ENCODE results near the gene MAMDC2.

Gene MAMDC2

DNA sequence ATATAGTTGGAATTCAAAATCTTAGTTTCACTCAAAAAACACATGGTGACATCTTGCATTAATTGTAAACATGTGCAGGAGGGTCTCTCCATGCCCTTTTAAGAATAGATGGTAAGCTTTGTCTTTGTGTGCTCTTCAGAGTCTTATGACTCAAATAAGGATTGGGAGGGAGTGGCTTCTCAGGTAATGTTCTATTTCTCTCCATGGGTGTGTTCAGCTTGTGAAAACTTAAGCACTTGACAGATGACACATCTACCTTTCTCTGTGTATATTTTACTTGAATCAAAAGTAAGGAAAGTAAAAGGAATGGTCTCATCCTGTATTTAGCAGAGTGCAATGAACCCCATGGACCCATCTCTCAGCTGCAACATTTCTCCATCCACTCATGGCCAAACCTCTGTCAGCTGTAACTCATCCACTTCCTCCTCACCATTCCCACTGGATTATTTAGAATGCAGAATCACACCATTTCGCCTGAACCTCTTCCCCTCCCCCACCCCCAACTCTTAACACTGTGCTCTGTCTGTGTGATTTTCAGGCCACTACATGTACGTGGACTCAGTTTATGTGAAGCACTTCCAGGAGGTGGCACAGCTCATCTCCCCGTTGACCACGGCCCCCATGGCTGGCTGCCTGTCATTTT, 82.1 kb downstream of the MAMDC2 start:
- Histone ChIP-seq H2BK15ac (replicated peaks; ENCODE audit: low read depth) (no peak overlapping the region), H3K56ac (ENCODE audit: low read length) (no peak overlapping the region), H3K79me1 (ENCODE audit: low read length) (no peaks in the 10 kb centered on the region), H3K79me2 (ENCODE audit: control insufficient read depth, insufficient read depth, low read length) (no peaks in the 10 kb centered on the region), H4K8ac (ENCODE audit: low read depth, low read length) (no peak overlapping the region), H4K5ac (ENCODE audit: low read length) (no peak overlapping the region), H3K18ac (ENCODE audit: low read length) (no peak overlapping the region), H3K9ac (ENCODE audit: low read length) (no peak overlapping the region), H3K27me3 (ENCODE audit: insufficient read depth, low read length, poor library complexity) (no peaks in the 10 kb centered on the region), H3K23ac (ENCODE audit: low read length) (no peak overlapping the region), H3K27ac (ENCODE audit: low read depth, low read length) (no peak overlapping the region), H3K4me2 (ENCODE audit: low read length) (no peak overlapping the region), H3K4me1 (ENCODE audit: control insufficient read depth, low read depth, low read length) (no peaks in the 10 kb centered on the region), H2AK5ac (ENCODE audit: low read length) (no peak overlapping the region), H2BK120ac (ENCODE audit: low read depth, low read length) (no peak overlapping the region), H2BK5ac (ENCODE audit: low read length) (no peak overlapping the region), H3K4me3 (ENCODE audit: low read length) (no peak overlapping the region), H3K36me3 (ENCODE audit: control insufficient read depth, insufficient read depth, low read length) (no peaks in the 10 kb centered on the region), H3K4ac (ENCODE audit: low read depth, low read length) (no peak overlapping the region)
- DNase-seq = no peak
- WGBS (ENCODE audit: extremely low coverage, insufficient coverage, low lambda C conversion rate) = no CpG with 5 or more reads among the region's 4 CpGs

DNA sequence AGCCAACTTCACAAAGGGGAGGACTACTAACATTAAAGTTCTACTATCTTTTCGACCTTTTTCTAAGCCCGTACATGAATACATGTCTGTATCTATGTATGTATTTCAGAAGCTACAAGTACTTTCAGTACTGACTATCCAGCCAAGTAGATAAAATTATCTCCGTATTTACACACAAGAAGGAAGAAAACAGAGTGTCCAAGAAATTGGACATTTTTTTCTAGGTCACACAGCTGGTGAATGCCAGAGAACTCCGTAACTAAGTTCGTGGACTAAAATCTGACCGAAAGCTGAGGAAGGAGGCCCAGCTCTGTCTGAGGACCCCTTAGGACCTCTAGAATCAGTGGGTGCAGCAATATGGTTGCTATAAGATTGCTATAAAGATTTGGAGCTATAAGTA, 83.4 kb downstream of the MAMDC2 start:
- H3K4ac ChIP-seq (ENCODE audit: low read depth, low read length) = no peak overlapping the region
- no peaks in the 10 kb centered on the region for H3K27me3 ChIP-seq (ENCODE audit: insufficient read depth, low read length, poor library complexity)
- H2AK5ac ChIP-seq (ENCODE audit: low read length) = no peak overlapping the region

DNA sequence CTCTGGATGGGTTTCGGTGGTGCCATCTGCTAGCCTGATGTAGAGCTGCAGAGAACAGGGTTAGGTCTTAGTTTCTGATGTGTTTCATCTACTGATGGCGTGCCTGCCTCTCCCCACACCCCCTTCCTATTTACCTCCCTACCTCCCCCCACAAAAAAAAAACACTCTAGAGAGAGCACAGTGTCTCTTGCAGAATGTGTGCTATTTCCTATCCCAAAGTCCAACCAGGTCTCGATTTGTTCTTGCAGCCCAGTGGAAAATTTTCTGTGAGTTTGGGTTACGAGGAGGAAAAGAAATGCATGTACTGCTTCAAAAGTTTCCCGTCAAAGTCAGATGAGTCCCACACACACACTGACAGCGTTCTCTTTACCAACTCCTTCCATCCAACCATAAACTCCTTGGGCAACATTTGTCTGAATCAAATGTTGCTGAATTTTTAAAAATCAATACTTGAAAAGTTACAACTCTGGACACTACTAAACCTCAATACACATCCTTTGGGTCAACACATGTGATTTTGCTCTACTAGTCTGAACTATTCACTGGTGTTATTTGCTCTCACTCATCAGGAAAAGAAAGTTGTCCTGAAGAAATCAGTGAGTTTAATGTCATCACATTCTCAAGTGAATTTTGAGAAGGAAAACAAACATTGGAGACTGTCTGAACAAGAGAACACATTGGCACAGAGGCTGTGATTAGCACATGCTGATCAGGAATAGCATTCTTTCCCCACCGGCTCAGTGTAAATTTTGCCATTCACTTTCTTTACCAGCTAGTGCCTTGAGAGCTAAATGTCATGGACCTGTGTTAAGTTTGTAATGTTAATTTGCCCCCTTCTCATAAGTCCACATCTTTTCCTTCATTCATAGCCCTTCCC, 84.1 kb downstream of the MAMDC2 start:
- no peak overlapping the region for H2BK120ac ChIP-seq (ENCODE audit: low read depth, low read length)
- no peak overlapping the region for H3K9ac ChIP-seq (ENCODE audit: low read length)
- H3K4me3 ChIP-seq (ENCODE audit: low read length) = no peak overlapping the region
- H3K56ac ChIP-seq (ENCODE audit: low read length) = no peak overlapping the region
- H3K4me1 ChIP-seq (ENCODE audit: control insufficient read depth, low read depth, low read length) = no peaks in the 10 kb centered on the region
- no peak overlapping the region for H3K4ac ChIP-seq (ENCODE audit: low read depth, low read length)
- no peak overlapping the region for H4K8ac ChIP-seq (ENCODE audit: low read depth, low read length)
- H3K36me3 ChIP-seq (ENCODE audit: control insufficient read depth, insufficient read depth, low read length) = no peaks in the 10 kb centered on the region
- H2BK5ac ChIP-seq (ENCODE audit: low read length) = no peak overlapping the region
- H3K27ac ChIP-seq (ENCODE audit: low read depth, low read length) = no peak overlapping the region
- no peak overlapping the region for H4K5ac ChIP-seq (ENCODE audit: low read length)
- no peak overlapping the region for H3K4me2 ChIP-seq (ENCODE audit: low read length)
- no peak overlapping the region for H3K23ac ChIP-seq (ENCODE audit: low read length)
- no peaks in the 10 kb centered on the region for H3K27me3 ChIP-seq (ENCODE audit: insufficient read depth, low read length, poor library complexity)
- no peaks in the 10 kb centered on the region for H3K79me1 ChIP-seq (ENCODE audit: low read length)
- no CpG with 5 or more reads among the region's 7 CpGs for WGBS (ENCODE audit: extremely low coverage, insufficient coverage, low lambda C conversion rate)
- no peak overlapping the region for H3K18ac ChIP-seq (ENCODE audit: low read length)
- H2AK5ac ChIP-seq (ENCODE audit: low read length) = no peak overlapping the region
- DNase-seq = no peak
- H2BK15ac ChIP-seq (replicated peaks; ENCODE audit: low read depth) = no peak overlapping the region
- no peaks in the 10 kb centered on the region for H3K79me2 ChIP-seq (ENCODE audit: control insufficient read depth, insufficient read depth, low read length)

More for the DNA sequence above, 83.4 kb downstream of the MAMDC2 start:
- Histone ChIP-seq H3K27ac (ENCODE audit: low read depth, low read length) (no peak overlapping the region), H3K9ac (ENCODE audit: low read length) (no peak overlapping the region), H3K4me1 (ENCODE audit: control insufficient read depth, low read depth, low read length) (no peaks in the 10 kb centered on the region), H2BK5ac (ENCODE audit: low read length) (no peak overlapping the region), H4K5ac (ENCODE audit: low read length) (no peak overlapping the region), H3K56ac (ENCODE audit: low read length) (no peak overlapping the region), H3K79me1 (ENCODE audit: low read length) (no peaks in the 10 kb centered on the region), H3K4me3 (ENCODE audit: low read length) (no peak overlapping the region), H4K8ac (ENCODE audit: low read depth, low read length) (no peak overlapping the region), H2BK120ac (ENCODE audit: low read depth, low read length) (no peak overlapping the region), H2BK15ac (replicated peaks; ENCODE audit: low read depth) (no peak overlapping the region), H3K79me2 (ENCODE audit: control insufficient read depth, insufficient read depth, low read length) (no peaks in the 10 kb centered on the region), H3K23ac (ENCODE audit: low read length) (no peak overlapping the region), H3K36me3 (ENCODE audit: control insufficient read depth, insufficient read depth, low read length) (no peaks in the 10 kb centered on the region), H3K18ac (ENCODE audit: low read length) (no peak overlapping the region), H3K4me2 (ENCODE audit: low read length) (no peak overlapping the region)
- WGBS (ENCODE audit: extremely low coverage, insufficient coverage, low lambda C conversion rate) = no CpG with 5 or more reads among the region's 6 CpGs
- no peak for DNase-seq

DNA sequence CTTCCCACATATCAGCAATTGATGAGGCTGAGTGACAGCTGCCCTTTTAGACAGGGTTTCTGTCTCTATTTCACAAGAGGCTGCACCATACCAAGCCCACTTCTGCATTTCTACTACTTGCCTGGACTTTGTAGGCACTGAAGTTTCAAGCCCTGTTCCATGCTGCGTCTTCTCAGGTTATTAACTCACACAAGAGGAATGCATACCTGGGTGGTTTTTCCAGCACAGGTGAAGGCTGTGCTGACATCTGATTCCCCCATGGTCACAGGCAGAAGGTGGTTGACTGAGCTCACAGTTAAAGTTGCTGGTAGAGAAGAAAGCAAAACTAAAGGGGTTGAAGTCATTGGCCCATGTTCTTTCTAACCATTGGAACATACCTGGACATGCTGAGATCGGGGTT, 86.6 kb downstream of the MAMDC2 start:
- Histone ChIP-seq H3K4me3 (ENCODE audit: low read length) (no peak overlapping the region), H3K18ac (ENCODE audit: low read length) (no peak overlapping the region), H2BK5ac (ENCODE audit: low read length) (no peak overlapping the region), H4K8ac (ENCODE audit: low read depth, low read length) (no peak overlapping the region), H3K4me1 (ENCODE audit: control insufficient read depth, low read depth, low read length) (no peaks in the 10 kb centered on the region), H3K27ac (ENCODE audit: low read depth, low read length) (no peak overlapping the region), H3K23ac (ENCODE audit: low read length) (no peak overlapping the region), H2BK15ac (replicated peaks; ENCODE audit: low read depth) (no peak overlapping the region), H3K79me2 (ENCODE audit: control insufficient read depth, insufficient read depth, low read length) (no peaks in the 10 kb centered on the region), H3K4ac (ENCODE audit: low read depth, low read length) (no peak overlapping the region), H3K56ac (ENCODE audit: low read length) (no peak overlapping the region), H4K5ac (ENCODE audit: low read length) (no peak overlapping the region), H3K36me3 (ENCODE audit: control insufficient read depth, insufficient read depth, low read length) (no peaks in the 10 kb centered on the region), H2AK5ac (ENCODE audit: low read length) (no peak overlapping the region), H3K9ac (ENCODE audit: low read length) (no peak overlapping the region), H3K4me2 (ENCODE audit: low read length) (no peak overlapping the region), H2BK120ac (ENCODE audit: low read depth, low read length) (no peak overlapping the region), H3K27me3 (ENCODE audit: insufficient read depth, low read length, poor library complexity) (no peaks in the 10 kb centered on the region), H3K79me1 (ENCODE audit: low read length) (no peaks in the 10 kb centered on the region)
- no CpG with 5 or more reads among the region's 2 CpGs for WGBS (ENCODE audit: extremely low coverage, insufficient coverage, low lambda C conversion rate)
- no peak for DNase-seq

DNA sequence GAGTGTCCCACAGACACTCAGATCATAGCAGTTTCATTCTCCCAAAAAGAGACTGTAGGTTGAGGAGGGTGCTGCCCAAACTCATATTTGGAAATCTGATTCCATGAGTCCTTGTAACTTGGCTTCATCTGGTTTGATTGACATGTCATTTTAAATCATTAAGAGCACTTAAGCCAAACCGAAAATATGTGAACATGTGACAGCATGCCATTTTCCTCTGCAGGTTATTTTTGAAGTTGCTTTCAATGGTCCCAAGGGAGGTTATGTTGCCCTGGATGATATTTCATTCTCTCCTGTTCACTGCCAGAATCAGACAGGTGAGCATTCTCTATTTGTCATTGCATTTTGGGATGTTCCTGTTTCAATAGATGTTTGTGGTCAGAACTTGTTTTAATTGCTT, 87.6 kb downstream of the MAMDC2 start:
- no peak overlapping the region for H4K8ac ChIP-seq (ENCODE audit: low read depth, low read length)
- no peak overlapping the region for H3K23ac ChIP-seq (ENCODE audit: low read length)
- no peak overlapping the region for H3K9ac ChIP-seq (ENCODE audit: low read length)
- H3K27ac ChIP-seq (ENCODE audit: low read depth, low read length) = no peak overlapping the region
- no peak overlapping the region for H2BK15ac ChIP-seq (replicated peaks; ENCODE audit: low read depth)
- no peaks in the 10 kb centered on the region for H3K4me1 ChIP-seq (ENCODE audit: control insufficient read depth, low read depth, low read length)
- no peak overlapping the region for H2BK120ac ChIP-seq (ENCODE audit: low read depth, low read length)
- no peak overlapping the region for H2BK5ac ChIP-seq (ENCODE audit: low read length)
- H3K18ac ChIP-seq (ENCODE audit: low read length) = no peak overlapping the region
- H3K56ac ChIP-seq (ENCODE audit: low read length) = no peak overlapping the region
- no peaks in the 10 kb centered on the region for H3K79me2 ChIP-seq (ENCODE audit: control insufficient read depth, insufficient read depth, low read length)
- H4K5ac ChIP-seq (ENCODE audit: low read length) = no peak overlapping the region
- no peaks in the 10 kb centered on the region for H3K79me1 ChIP-seq (ENCODE audit: low read length)
- H2AK5ac ChIP-seq (ENCODE audit: low read length) = no peak overlapping the region
- H3K27me3 ChIP-seq (ENCODE audit: insufficient read depth, low read length, poor library complexity) = no peaks in the 10 kb centered on the region
- DNase-seq = no peak
- H3K4ac ChIP-seq (ENCODE audit: low read depth, low read length) = no peak overlapping the region
- H3K4me2 ChIP-seq (ENCODE audit: low read length) = no peak overlapping the region
- no peaks in the 10 kb centered on the region for H3K36me3 ChIP-seq (ENCODE audit: control insufficient read depth, insufficient read depth, low read length)
- H3K4me3 ChIP-seq (ENCODE audit: low read length) = no peak overlapping the region
- no CpG with 5 or more reads among the region's 1 CpG for WGBS (ENCODE audit: extremely low coverage, insufficient coverage, low lambda C conversion rate)
